Measurements from ENCODE around the gene RNPS1. TPM values are rescaled to one million over a fixed set of nuclear protein-coding genes. Genes with fewer than 3 reads are reported as not detected.

RNPS1 gene
- total and polyA plus RNA-seq, 9 of the 15 experiments (the other 6 are each of a cell fraction or from before 2014, with no cell fraction given), result 44.9 to 338 (median 202) TPM

DNA sequence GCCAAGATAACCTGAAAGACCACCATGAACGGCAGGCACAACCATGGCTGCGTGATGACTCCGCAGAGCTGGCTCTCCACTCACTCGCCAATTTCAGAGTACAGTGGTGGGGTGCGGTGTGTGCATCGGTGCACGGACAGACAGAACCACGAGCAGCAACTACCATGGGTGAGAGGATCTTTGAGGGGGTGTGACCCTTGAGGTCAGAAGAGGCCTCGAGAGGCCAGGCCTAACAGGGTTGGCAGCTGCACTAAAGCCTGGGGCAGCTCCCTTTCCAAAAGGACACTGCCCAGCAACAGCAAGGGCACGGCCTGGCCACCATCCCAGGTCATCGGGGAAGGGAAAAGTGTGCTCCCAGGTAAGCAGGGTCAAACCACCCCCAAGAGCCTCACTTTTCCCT is 14.6 kb downstream of the RNPS1 start:
- intact Hi-C loops (cut with micrococcal nuclease), result loop anchor here (5.0 kb wide), 1 partner anchor 56 kb away; the partner anchor contains the start of gene CASKIN1
- peaks cover 46% of the 10 kb centered on the region for H3K79me2 ChIP-seq (ENCODE audit: control insufficient read depth, insufficient read depth, low read length)
- 0 out of 2 replicates have a peak, but pooled peaks cover 3% of the 10 kb centered on the region for H4K20me1 ChIP-seq (replicated peaks; ENCODE audit: control insufficient read depth, insufficient read depth, low read length)
- no peaks in the 10 kb centered on the region for H3K9me1 ChIP-seq (ENCODE audit: control insufficient read depth, insufficient read depth, low read length)
- in situ Hi-C loops (cut with MboI), result no loop called here
- TF ChIP-seq MIER1 (IDR thresholded peaks at IDR 0.05; ENCODE audit: low read depth) (no peak), ZBTB9 (CRISPR knock-in tag; IDR thresholded peaks at IDR 0.05) (no peak), ZFPM2 (CRISPR knock-in tag; IDR thresholded peaks at IDR 0.05) (no peak), ZNF280A (IDR thresholded peaks at IDR 0.05; ENCODE audit: low read depth, partially characterized antibody) (no peak), PML (IDR thresholded peaks at IDR 0.05; ENCODE audit: low read length) (no peak), LCOR (CRISPR knock-in tag; IDR thresholded peaks at IDR 0.05) (no peak), ZNF780A (CRISPR knock-in tag; IDR thresholded peaks at IDR 0.05) (no peak), ZFP36 (IDR thresholded peaks at IDR 0.05; ENCODE audit: low read depth, low read length, partially characterized antibody) (no peak), ZNF592 (IDR thresholded peaks at IDR 0.05) (no peak), EP300 (IDR thresholded peaks at IDR 0.05; ENCODE audit: low read length) (no peak), MTA1 (IDR thresholded peaks at IDR 0.05; ENCODE audit: borderline replicate concordance) (no peak), ZNF316 (IDR thresholded peaks at IDR 0.05) (no peak), ZNF184 (CRISPR knock-in tag; IDR thresholded peaks at IDR 0.05) (no peak)
- TF ChIP-seq, protein P1, sequence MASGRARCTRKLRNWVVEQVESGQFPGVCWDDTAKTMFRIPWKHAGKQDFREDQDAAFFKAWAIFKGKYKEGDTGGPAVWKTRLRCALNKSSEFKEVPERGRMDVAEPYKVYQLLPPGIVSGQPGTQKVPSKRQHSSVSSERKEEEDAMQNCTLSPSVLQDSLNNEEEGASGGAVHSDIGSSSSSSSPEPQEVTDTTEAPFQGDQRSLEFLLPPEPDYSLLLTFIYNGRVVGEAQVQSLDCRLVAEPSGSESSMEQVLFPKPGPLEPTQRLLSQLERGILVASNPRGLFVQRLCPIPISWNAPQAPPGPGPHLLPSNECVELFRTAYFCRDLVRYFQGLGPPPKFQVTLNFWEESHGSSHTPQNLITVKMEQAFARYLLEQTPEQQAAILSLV (tag; IDR thresholded peaks at IDR 0.05), result no peak
- TF ChIP-seq, protein P2, sequence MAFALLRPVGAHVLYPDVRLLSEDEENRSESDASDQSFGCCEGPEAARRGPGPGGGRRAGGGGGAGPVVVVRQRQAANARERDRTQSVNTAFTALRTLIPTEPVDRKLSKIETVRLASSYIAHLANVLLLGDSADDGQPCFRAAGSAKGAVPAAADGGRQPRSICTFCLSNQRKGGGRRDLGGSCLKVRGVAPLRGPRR (CRISPR knock-in tag; IDR thresholded peaks at IDR 0.05), result no peak
- H3K9me3 ChIP-seq (replicated peaks; ENCODE audit: control insufficient read depth, insufficient read depth, low read depth, low read length), result no peaks in the 10 kb centered on the region
- no peaks in the 10 kb centered on the region for H3K27me3 ChIP-seq (ENCODE audit: control insufficient read depth in 2 of 2, insufficient read depth in 2 of 2, low read length in 2 of 2)
- H3K4me2 ChIP-seq (ENCODE audit: insufficient read depth, low read length), result no peak overlapping the region
- POLR2A ChIA-PET, result interaction anchor here (0.6 to 3.5 kb wide), 7 partner anchors 10 to 250 kb away, joined by 3 to 28 read pairs (median 4); partner anchors contain the start of gene TRAF7
- BruUV-seq (replicated peaks), result no TSS peak
- H3K36me3 ChIP-seq (ENCODE audit: control insufficient read depth, insufficient read depth, low read length), result peaks cover 75% of the 10 kb centered on the region
- no peak overlapping the region for H2AFZ ChIP-seq (ENCODE audit: low read depth, low read length)
- CTCF ChIA-PET (ENCODE audit: low intra/inter-chr PET ratio), result no interaction called here
- H3K4me3 ChIP-seq, result no peak overlapping the region
- FAIRE-seq, result no peak
- DNase-seq (ENCODE audit: extremely low read depth in 1 of 4, low spot score in 3 of 4), result no peak
- H3K9ac ChIP-seq (ENCODE audit: insufficient read depth in 1 of 2, low read depth in 2 of 2, low read length in 2 of 2), result no peak overlapping the region
- H3K27ac ChIP-seq (ENCODE audit: extremely low read depth, low read depth, low read length), result no peak overlapping the region; the same call in 2 of the 3 replicates
- peaks cover 8 to 24% of the 10 kb centered on the region in 2 experiments for H3K4me1 ChIP-seq (replicated peaks in 1 of 2; ENCODE audit: control insufficient read depth in 2 of 2, insufficient read depth in 2 of 2, low read length in 2 of 2)
- no peak for ATAC-seq
- WGBS (ENCODE audit: insufficient coverage, low coverage, missing lambda C conversion rate), result 79% methylated on average over 7 of the region's 11 CpGs

Measured in K562 (cell line).